H1 (cell line): Measurements from ENCODE around the gene GRAMD4. TPM values are rescaled to one million over a fixed set of nuclear protein-coding genes. Genes with fewer than 3 reads are reported as not detected.

ENCODE experiments used
- BRCA1 ChIP-seq: IDR thresholded peaks from 2 replicates; pipeline ENCODE4 v1.6.1; 2012; ENCODE audit warnings: low read depth, low read length, improper control_type of control experiment
- CHD1 ChIP-seq: IDR thresholded peaks from 2 replicates; pipeline ENCODE4 v1.6.1; 2012; ENCODE audit warnings: low read depth, low read length, improper control_type of control experiment
- GABPA ChIP-seq: IDR thresholded peaks from 2 replicates; pipeline ENCODE4 v1.6.1; 2011; ENCODE audit warnings: mild to moderate bottlenecking, low read length, moderate library complexity, borderline replicate concordance; ENCODE audit not compliant: insufficient read depth
- HDAC6 ChIP-seq: IDR thresholded peaks from one replicate; pipeline ENCODE4 v1.7.1; 2012; ENCODE audit warnings: low read depth, mild to moderate bottlenecking, inconsistent platforms, low read length, moderate library complexity
- SP2 ChIP-seq: IDR thresholded peaks from 2 replicates; pipeline ENCODE4 v1.6.1; 2012; ENCODE audit warnings: mild to moderate bottlenecking, low read length, inconsistent platforms
- TCF12 ChIP-seq: IDR thresholded peaks from 2 replicates; pipeline ENCODE4 v1.6.1; 2011; ENCODE audit warnings: low read depth, mild to moderate bottlenecking, low read length
- polyA plus RNA-seq, 7 experiments: library from polyadenylated mRNA; depleted of rRNA in 3 of 7; stranded (reverse) in 5 of 7; unstranded in 2 of 7; fragments of >200 nt in 5 of 7; fragments of 200-250 nt in 2 of 7; gene quantifications; 1 replicate in 5 of 7; 2 replicates in 1 of 7; 4 replicates in 1 of 7; pipeline versions ENCODE4 v1.2.1 to v1.2.3, GENCODE V29; 2011 to 2013; ENCODE audit warnings: missing spikeins in 2 of 7, mixed read lengths in 2 of 7
- total RNA-seq: library from RNA; stranded (reverse); fragmentation: NEBNext Ultra II Directional; extraction: Animal tissue kit (Norgen Biotek cat#: 25700); gene quantifications from 2 replicates; pipeline ENCODE4 v1.2.1, GENCODE V29; 2021

Gene GRAMD4
- total and polyA plus RNA-seq, 2 of the 8 experiments (the other 6 are each of a cell fraction or from before 2014, with no cell fraction given), result 7.9 to 25.6 TPM

- no peak for TF ChIP-seq TCF12
- no peak for TF ChIP-seq GABPA
- no peak for TF ChIP-seq SP2
- TF ChIP-seq CHD1, result no peak
- TF ChIP-seq HDAC6, result no peak
- no peak for TF ChIP-seq BRCA1
These were observed 8.6 kb downstream of the GRAMD4 start (continued) for GRCh38 chr22:46628756-46629155.
